ENCODE data around the gene EML2. TPM values are rescaled to one million over a fixed set of nuclear protein-coding genes. Genes with fewer than 3 reads are reported as not detected.
"Not testable (repeated sequence)": the region's sequence is repeated elsewhere in the genome, so short reads cannot be mapped to it uniquely, and the experiment has no call there.

EML2 gene
- 144 and 153 TPM in 2 replicates for total RNA-seq

- H3K27me3 ChIP-seq (ENCODE audit: control insufficient read depth, insufficient read depth, low read length): no peaks in the 10 kb centered on the region
- no peak for FAIRE-seq
- H3K36me3 ChIP-seq (ENCODE audit: control insufficient read depth, insufficient read depth, low read length): peaks cover 1% of the 10 kb centered on the region
- peak within 1 kb of the TSS; percentile 83 for H3K4me3 ChIP-seq (ENCODE audit: low read depth, low read length)
- DNase-seq (ENCODE audit: low read depth): peak; percentile 15
- peak; percentile 48 for TF ChIP-seq CTCF (IDR thresholded peaks at IDR 0.05; ENCODE audit: insufficient read depth, low read length, severe bottlenecking)
Measured at GRCh38 chr19:45638930-45639729, at the start of gene EML2. Gene EML2, minus strand, starts transcription at chr19:45639397. Its CDS starts 21 bp downstream, at chr19:45639376.

- DNase-seq (ENCODE audit: low read depth) (no peak), FAIRE-seq (no peak)
- Histone ChIP-seq H3K36me3 (ENCODE audit: control insufficient read depth, insufficient read depth, low read length) (peaks cover 14% of the 10 kb centered on the region), H3K27me3 (ENCODE audit: control insufficient read depth, insufficient read depth, low read length) (no peaks in the 10 kb centered on the region), H3K4me3 (ENCODE audit: low read depth, low read length) (no peak overlapping the region)
- TF ChIP-seq CTCF (IDR thresholded peaks at IDR 0.05; ENCODE audit: insufficient read depth, low read length, severe bottlenecking): no peak
Measured at GRCh38 chr19:45687599-45687998, 48.4 kb upstream of the EML2 start.

- not testable (repeated sequence) for FAIRE-seq; DNase-seq (ENCODE audit: low read depth); H3K27me3 ChIP-seq (ENCODE audit: control insufficient read depth, insufficient read depth, low read length); H3K4me3 ChIP-seq (ENCODE audit: low read depth, low read length)
- peaks cover 14% of the 10 kb centered on the region for H3K36me3 ChIP-seq (ENCODE audit: control insufficient read depth, insufficient read depth, low read length)
Measured at GRCh38 chr19:45685045-45685444, 45.8 kb upstream of the EML2 start.

GRCh38 chr19:45682908-45683307 lies 43.7 kb upstream of the EML2 start:
- no peak for TF ChIP-seq CTCF (IDR thresholded peaks at IDR 0.05; ENCODE audit: insufficient read depth, low read length, severe bottlenecking)
- Histone ChIP-seq H3K4me3 (ENCODE audit: low read depth, low read length) (no peak overlapping the region), H3K27me3 (ENCODE audit: control insufficient read depth, insufficient read depth, low read length) (no peaks in the 10 kb centered on the region), H3K36me3 (ENCODE audit: control insufficient read depth, insufficient read depth, low read length) (peaks cover 7% of the 10 kb centered on the region)
- FAIRE-seq (no peak), DNase-seq (ENCODE audit: low read depth) (no peak)

- Histone ChIP-seq H3K36me3 (ENCODE audit: control insufficient read depth, insufficient read depth, low read length) (peaks cover 3% of the 10 kb centered on the region), H3K4me3 (ENCODE audit: low read depth, low read length) (no peak overlapping the region), H3K27me3 (ENCODE audit: control insufficient read depth, insufficient read depth, low read length) (no peaks in the 10 kb centered on the region)
- TF ChIP-seq CTCF (IDR thresholded peaks at IDR 0.05; ENCODE audit: insufficient read depth, low read length, severe bottlenecking): no peak
- FAIRE-seq (no peak), DNase-seq (ENCODE audit: low read depth) (no peak)
Measured at GRCh38 chr19:45682117-45682516, 42.9 kb upstream of the EML2 start.

- DNase-seq (ENCODE audit: low read depth) (peak; percentile 76), FAIRE-seq (no peak)
Measured at GRCh38 chr19:45681391-45682015, 42.3 kb upstream of the EML2 start.

More at GRCh38 chr19:45681391-45682015, 42.3 kb upstream of the EML2 start:
- peaks cover 3% of the 10 kb centered on the region for H3K36me3 ChIP-seq (ENCODE audit: control insufficient read depth, insufficient read depth, low read length)
- TF ChIP-seq CTCF (IDR thresholded peaks at IDR 0.05; ENCODE audit: insufficient read depth, low read length, severe bottlenecking): peak; percentile 96
- peak overlapping the region; percentile 19 for H3K4me3 ChIP-seq (ENCODE audit: low read depth, low read length)
- H3K27me3 ChIP-seq (ENCODE audit: control insufficient read depth, insufficient read depth, low read length): no peaks in the 10 kb centered on the region
